Posterior vena cava (tissue), 2 donors: Measurements from ENCODE around the gene WBP2. TPM values are rescaled to one million over a fixed set of nuclear protein-coding genes. Genes with fewer than 3 reads are reported as not detected.

Experiments used
- DNase-seq: peaks from one replicate; pipeline ENCODE4 v3.0.0-alpha.2; 2020; ENCODE audit warnings: low spot score
- intact Hi-C, 2 donors: fragments of 100-400 bp; cut with DNase I; formaldehyde crosslinking; loops; one replicate each; pipeline versions ENCODE4 v1.14.1 to v1.14.2; 2022 to 2023
- total RNA-seq, 2 donors: library from RNA; stranded (reverse); fragmentation: NEBNext Ultra II Directional; extraction: Animal tissue kit (Norgen Biotek cat#: 25700); gene quantifications; one replicate each; pipeline ENCODE4 v1.2.1, GENCODE V29; 2021
- donor health status: DM: yes; HTN: yes; CAD: no.
- donor health status: DM: yes; HTN: yes; CAD: no.

Gene WBP2
- total RNA-seq, 2 donors from 2014 or later = 75.8 to 111 TPM

GRCh38 chr17:75849279-75849646 lies 5.9 kb downstream of the WBP2 start:
- DNase-seq = no peak
- intact Hi-C loops = loop anchor here in 1 of 2 donors (5.0 kb wide), 1 partner anchor 33 kb away; no protein-coding TSS in a partner anchor

GRCh38 chr17:75848523-75849278 lies 6.4 kb downstream of the WBP2 start:
- no peak for DNase-seq

GRCh38 chr17:75847614-75848522 lies 7.3 kb downstream of the WBP2 start:
- intact Hi-C loops = loop anchor here in 1 of 2 donors (5.0 kb wide), 1 partner anchor 34 kb away; no protein-coding TSS in a partner anchor
- DNase-seq = no peak

More at GRCh38 chr17:75848523-75849278, 6.4 kb downstream of the WBP2 start:
- intact Hi-C loops = loop anchor here in 1 of 2 donors (5.0 kb wide), 1 partner anchor 34 kb away; no protein-coding TSS in a partner anchor

GRCh38 chr17:75846692-75847613 lies 8.2 kb downstream of the WBP2 start:
- DNase-seq = no peak

GRCh38 chr17:75845933-75846691 lies 9.0 kb downstream of the WBP2 start:
- intact Hi-C loops = loop anchor here in 1 of 2 donors (5.0 kb wide), 1 partner anchor 36 kb away; no protein-coding TSS in a partner anchor
- no peak for DNase-seq

More at GRCh38 chr17:75846692-75847613, 8.2 kb downstream of the WBP2 start:
- intact Hi-C loops = loop anchor here in 1 of 2 donors (5.0 kb wide), 1 partner anchor 35 kb away; no protein-coding TSS in a partner anchor

GRCh38 chr17:75845058-75845711 lies 9.9 kb downstream of the WBP2 start:
- DNase-seq = peak; percentile 95
- intact Hi-C loops = loop anchor here in 1 of 2 donors (5.0 kb wide), 1 partner anchor 37 kb away; no protein-coding TSS in a partner anchor

- intact Hi-C loops = loop anchor here in 1 of 2 donors (5.0 kb wide), 1 partner anchor 38 kb away; no protein-coding TSS in a partner anchor
- DNase-seq = no peak
Observed at GRCh38 chr17:75844530-75845057, 10.5 kb downstream of the WBP2 start.

GRCh38 chr17:75843577-75844529 lies 11.3 kb downstream of the WBP2 start, which contains the start of gene UNC13D:
UNC13D (minus strand) TSS chr17:75844404; CDS start chr17:75844337, 67 bp downstream.
- no peak for DNase-seq
- intact Hi-C loops = no loop called here

GRCh38 chr17:75842963-75843576 lies 12.1 kb downstream of the WBP2 start:
- DNase-seq = no peak
- intact Hi-C loops = no loop called here

- no peak for DNase-seq
- intact Hi-C loops = no loop called here
Observed at GRCh38 chr17:75842411-75842810, 12.7 kb downstream of the WBP2 start.

- intact Hi-C loops = no loop called here
Observed at GRCh38 chr17:75840799-75841164, 14.4 kb downstream of the WBP2 start.

GRCh38 chr17:75839942-75840798 lies 15.0 kb downstream of the WBP2 start:
- intact Hi-C loops = loop anchor here in 1 of 2 donors (5.0 to 10.0 kb wide), 2 partner anchors 48 to 85 kb away; no protein-coding TSS in a partner anchor
- DNase-seq = no peak

More at GRCh38 chr17:75840799-75841164, 14.4 kb downstream of the WBP2 start:
- DNase-seq = no peak

- DNase-seq = no peak
Observed at GRCh38 chr17:75838410-75838809, 16.7 kb downstream of the WBP2 start.

GRCh38 chr17:75837899-75838298 lies 17.2 kb downstream of the WBP2 start:
- intact Hi-C loops = loop anchor here in 1 of 2 donors (5.0 to 10.0 kb wide), 2 partner anchors 46 to 83 kb away; no protein-coding TSS in a partner anchor
- DNase-seq = no peak

More at GRCh38 chr17:75838410-75838809, 16.7 kb downstream of the WBP2 start:
- intact Hi-C loops = loop anchor here in 1 of 2 donors (5.0 to 10.0 kb wide), 2 partner anchors 46 to 84 kb away; no protein-coding TSS in a partner anchor
